Measurements from ENCODE around the gene CA5A.
"Not testable (repeated sequence)": the region's sequence is repeated elsewhere in the genome, so short reads cannot be mapped to it uniquely, and the experiment has no call there.

CA5A gene

GRCh38 chr16:87864331-87864989 lies 71.9 kb downstream of the CA5A start:
- DNase-seq: no peak

DNA sequence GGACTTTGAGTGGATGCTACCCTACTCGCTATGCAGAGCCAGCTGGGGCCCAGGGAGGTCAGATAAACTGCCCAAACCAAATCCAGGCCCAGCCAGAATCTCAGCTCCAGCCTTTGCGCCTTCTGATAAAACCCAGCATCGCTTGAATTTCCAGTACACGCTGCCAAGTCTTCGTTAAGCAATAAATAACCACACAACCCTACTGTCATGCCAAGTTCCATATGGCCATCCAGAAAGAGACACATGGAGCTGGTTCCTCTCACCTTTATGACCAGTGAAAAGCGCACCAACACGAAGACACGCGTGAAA lies 73.0 kb downstream of the CA5A start:
- not testable (repeated sequence) for DNase-seq

GRCh38 chr16:87862597-87863326 lies 73.6 kb downstream of the CA5A start:
- not testable (repeated sequence) for DNase-seq

- not testable (repeated sequence) for DNase-seq
Observed at GRCh38 chr16:87861300-87862099, 74.8 kb downstream of the CA5A start.

GRCh38 chr16:87860553-87861299 lies 75.6 kb downstream of the CA5A start:
- DNase-seq: no peak

DNA sequence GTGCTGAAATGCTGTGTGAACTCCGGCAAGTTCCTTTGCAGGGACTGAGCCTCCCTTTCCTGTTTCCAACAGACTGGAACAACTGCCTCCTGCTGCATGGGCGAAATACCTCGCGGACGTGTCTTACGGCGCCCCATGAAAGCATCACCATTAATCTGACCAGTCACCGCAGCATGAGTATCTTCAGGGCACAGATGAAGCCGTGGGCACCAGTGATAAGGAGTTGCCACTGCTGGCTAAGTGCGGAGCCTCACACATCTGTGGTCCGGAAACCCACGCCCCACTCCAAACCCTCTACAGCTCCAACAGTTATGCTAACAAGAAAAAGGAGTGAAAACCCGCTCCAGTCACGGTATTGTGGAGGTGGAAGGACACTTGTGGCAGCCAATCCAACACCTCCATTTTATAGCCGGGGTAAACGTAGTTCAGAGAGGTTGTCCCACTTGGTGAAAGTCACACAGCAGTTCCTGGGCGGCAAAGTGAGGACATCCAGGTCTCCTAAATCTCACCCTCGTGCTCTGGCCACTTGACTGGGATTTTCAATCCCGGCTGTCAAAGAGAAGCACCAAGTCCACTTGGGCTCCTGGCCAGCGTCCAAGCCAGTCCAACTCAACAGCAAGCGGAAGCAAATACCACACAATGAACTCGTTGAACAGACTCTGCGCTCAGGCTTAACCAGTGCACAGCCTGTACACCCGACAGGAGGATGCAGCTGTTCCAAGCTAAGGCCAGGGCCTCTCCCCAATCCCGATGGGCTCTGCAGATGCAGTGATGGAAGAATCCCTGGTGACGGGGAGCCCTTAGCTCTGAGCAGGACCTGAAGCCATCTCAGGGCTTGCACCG lies 78.0 kb downstream of the CA5A start:
- not testable (repeated sequence) for DNase-seq

DNA sequence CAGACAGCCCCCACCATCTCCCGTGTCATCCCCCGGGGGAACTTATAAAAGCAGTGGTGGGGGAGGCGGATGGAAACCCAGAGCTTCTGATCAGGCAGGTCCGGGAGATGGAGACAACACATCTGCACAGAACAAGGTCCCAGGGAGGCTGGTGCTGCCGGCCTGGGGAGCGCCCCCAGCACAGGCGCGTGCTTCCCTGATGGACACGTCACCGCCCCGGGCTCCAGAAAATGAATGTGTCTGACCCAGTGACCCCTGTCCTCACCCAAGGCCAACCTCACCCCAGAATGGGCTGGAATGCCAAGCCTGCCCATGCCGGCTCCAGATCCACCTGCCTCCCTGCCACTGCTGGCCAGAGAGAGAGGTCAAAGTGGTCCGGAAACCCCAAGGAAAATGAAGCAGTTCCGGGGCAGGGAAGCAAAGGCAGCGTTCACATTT lies 79.5 kb downstream of the CA5A start:
- DNase-seq: no peak

- DNase-seq: no peak
Observed at GRCh38 chr16:87855852-87856715, 80.2 kb downstream of the CA5A start.

DNA sequence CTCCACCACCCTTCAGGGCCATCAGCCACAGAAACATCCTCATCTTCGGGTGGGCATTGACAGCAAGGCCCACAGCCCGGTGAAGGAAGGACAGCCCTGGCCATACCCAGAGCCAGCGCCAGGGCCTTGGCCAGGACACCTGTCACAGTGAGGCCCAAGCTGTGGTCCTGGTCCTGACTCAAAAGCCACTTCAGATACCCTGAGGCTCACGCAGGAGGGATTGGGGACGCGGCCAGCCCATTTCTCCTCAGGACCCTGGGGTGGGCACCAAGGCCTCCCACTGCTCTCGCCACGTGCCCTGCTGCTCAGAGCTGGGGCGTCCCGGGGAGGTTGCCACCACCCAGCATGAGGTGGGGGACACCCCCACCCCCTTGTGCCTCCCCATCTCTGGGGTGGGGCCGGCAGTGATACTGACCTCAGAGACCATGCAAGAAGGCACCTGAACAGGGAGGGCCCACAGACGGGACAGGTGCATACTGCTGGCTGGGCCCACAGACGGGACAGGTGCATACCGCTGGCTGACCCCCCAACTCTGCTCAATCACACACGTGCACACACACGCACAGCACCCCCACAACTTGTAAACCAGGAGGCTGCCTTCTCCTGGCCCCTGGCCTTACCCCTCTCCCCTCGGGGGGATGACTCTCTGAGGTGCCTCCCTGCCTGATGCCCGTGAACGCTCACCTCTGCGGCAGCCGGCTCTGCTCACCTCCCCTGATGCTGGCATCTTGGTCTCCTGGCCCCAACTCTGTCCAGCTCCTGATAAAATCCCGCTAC lies 81.2 kb downstream of the CA5A start:
- DNase-seq: no peak

- no peak for DNase-seq
Observed at GRCh38 chr16:87854053-87854906, 82.0 kb downstream of the CA5A start.

GRCh38 chr16:87853411-87854052 lies 82.8 kb downstream of the CA5A start:
- peak; percentile 55 for DNase-seq

DNA sequence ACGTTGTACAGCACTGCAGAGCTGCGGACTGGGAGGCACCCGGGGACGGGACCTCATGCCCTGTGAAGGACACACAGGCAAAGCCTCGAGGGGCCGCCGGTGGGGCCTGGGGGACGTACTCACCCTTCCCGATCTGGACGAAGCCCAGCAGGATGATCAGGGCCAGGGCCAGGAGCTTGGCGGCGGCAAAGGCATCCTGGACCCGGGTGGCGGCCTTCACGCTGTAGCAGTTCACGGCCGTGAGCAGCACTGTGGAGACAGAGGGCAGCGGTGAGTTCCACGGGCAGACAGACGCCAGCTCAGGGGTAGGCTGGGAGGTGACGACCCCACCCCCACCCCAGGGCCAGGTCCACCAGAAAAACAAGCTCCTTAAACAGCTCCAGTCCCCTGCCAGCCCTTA lies 84.7 kb downstream of the CA5A start:
- DNase-seq: no peak

DNA sequence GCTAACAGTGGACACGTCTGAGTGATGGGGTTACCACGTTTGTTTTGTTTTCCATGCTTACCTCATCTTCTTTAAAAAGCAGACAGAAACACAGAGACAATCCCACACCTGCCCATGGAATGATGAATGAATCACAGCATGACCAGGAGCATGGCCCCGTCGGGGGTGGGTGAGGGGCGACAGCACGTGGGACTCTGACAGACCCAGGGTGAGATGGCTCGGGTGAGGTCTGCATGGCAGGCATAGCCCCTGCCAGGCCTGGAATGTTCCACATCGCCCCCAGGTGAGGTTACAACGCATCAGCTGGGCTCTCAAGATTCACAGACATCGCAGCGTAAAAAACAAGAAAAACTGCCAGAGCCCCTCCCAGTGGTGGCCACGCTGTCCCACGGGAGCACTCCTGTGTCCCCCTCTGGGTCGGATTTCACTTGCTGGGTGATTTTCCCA lies 85.2 kb downstream of the CA5A start:
- no peak for DNase-seq

DNA sequence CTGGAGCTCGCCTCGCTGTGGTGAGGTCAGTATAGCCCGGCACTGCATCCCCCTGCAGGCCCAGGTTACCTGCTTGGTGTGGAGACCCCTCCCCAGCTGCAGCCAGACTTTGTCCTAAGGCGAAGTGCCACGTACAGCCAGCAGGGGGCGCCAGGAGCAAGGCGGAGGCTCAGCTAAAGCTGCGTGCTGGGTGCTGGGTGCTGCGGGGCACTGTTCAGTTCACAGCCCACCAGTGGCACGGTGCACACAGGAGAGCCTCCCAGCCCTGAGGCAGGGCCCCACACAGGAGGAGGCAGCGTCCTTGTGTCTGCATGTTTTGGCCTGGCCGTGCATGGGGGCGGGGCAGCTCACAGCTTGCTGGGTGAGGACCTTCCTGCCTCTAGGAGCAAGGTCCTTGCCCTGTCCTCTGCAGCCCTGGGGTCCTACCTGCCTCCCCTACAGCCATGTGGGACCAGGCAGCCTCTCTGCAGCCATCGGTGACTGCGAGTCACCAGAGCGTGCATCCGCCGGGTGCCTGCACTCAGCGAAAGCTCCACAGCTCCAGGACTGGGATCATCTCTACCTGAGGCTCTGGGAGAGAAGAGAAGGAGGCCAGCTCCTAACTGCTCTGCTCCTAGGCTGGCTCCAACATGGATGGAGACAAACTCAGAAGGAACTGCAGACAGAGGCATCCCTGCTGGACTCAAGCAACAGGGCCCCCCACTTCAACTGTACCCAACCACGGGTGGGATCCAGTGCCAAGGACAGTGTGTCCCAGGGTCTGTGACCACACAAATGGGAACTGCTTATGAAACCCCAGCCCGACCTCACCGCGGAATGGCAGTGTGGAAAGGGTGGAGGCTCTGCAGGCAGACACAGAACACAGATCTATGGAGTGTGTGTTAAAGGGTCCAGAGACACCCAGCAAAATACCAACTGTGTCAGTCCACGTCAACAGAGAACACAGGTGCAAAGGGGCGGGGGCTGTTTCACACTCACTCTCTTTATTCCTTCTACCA lies 86.0 kb downstream of the CA5A start:
- DNase-seq: no peak

GRCh38 chr16:87849419-87850008 lies 86.8 kb downstream of the CA5A start:
- no peak for DNase-seq

DNA sequence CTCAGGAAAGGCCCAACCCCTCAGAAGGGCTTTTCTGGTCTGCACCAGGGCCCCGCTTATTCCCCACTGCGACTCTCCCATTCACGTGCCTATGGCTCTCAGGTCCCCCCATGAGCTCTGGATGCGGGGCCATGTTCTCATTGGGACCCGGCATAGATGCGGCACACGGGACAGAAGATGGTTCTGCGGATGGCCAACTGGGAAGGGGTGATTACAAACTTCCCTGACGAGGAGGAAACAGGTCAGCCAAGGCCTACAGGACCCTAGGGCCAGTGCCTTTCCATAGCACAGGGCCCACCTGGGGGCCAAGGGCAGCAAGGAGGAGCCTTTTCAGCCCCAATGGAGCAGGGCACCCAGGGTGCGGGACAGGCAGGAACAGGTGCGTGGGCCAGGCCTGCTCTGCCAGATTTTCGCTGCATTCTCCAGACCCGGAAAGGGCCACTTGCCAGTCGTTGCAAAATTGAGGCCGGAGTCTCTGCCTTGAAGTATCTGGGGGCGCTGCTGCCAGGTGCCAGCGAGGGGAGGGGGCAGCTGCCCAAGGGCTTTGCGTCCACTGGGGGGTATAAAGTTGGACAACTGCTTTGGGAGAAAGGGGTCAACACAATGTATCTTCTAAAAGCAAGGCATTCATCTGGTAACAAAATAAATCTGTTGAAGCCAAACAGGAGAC lies 87.5 kb downstream of the CA5A start:
- DNase-seq: no peak

Measured in GOT3 (cell line).